H9 (cell line): ENCODE measurements around the gene HDHD3. TPM values are rescaled to one million over a fixed set of nuclear protein-coding genes. Genes with fewer than 3 reads are reported as not detected.

ENCODE experiments used
- DNase-seq: peaks from one replicate; pipeline ENCODE4 v3.0.0-alpha.2; 2017
- H2AFZ ChIP-seq: one replicate; pipeline ENCODE4 v1.6.1; 2013; ENCODE audit warnings: mild to moderate bottlenecking, low read length, control low read depth, moderate library complexity
- H2AK5ac ChIP-seq: 2 replicates; pipeline ENCODE4 v1.6.1; 2013; ENCODE audit warnings: low read length, control low read depth, mixed read lengths; ENCODE audit not compliant: insufficient read length
- H2BK120ac ChIP-seq: one replicate; pipeline ENCODE4 v1.6.1; 2013; ENCODE audit warnings: low read depth, mild to moderate bottlenecking, low read length, control low read depth, inconsistent platforms; ENCODE audit not compliant: poor library complexity, severe bottlenecking
- H2BK12ac ChIP-seq: 2 replicates; pipeline ENCODE4 v1.6.1; 2013; ENCODE audit warnings: low read length, control low read depth, mixed read lengths, low read depth; ENCODE audit not compliant: insufficient read length
- H2BK15ac ChIP-seq: 2 replicates; pipeline ENCODE4 v1.6.1; 2013; ENCODE audit warnings: low read depth, low read length, control low read depth
- H2BK20ac ChIP-seq: one replicate; pipeline ENCODE4 v1.6.1; 2013; ENCODE audit warnings: low read depth, mild to moderate bottlenecking, low read length, control low read depth, inconsistent platforms; ENCODE audit not compliant: poor library complexity, severe bottlenecking
- H2BK5ac ChIP-seq: 2 replicates; pipeline ENCODE4 v1.6.1; 2013; ENCODE audit warnings: low read length, control low read depth, mixed read lengths; ENCODE audit not compliant: insufficient read length
- H3K14ac ChIP-seq: 2 replicates; pipeline ENCODE4 v1.6.1; 2013; ENCODE audit warnings: low read length, control low read depth; ENCODE audit not compliant: insufficient read depth
- H3K18ac ChIP-seq: 2 replicates; pipeline ENCODE4 v1.6.1; 2013; ENCODE audit warnings: low read depth, mild to moderate bottlenecking, mixed read lengths, low read length, control low read depth; ENCODE audit not compliant: insufficient read length
- H3K23ac ChIP-seq: 2 replicates; pipeline ENCODE4 v1.6.1; 2013; ENCODE audit warnings: low read length, control low read depth, mixed read lengths, low read depth; ENCODE audit not compliant: insufficient read length
- H3K23me2 ChIP-seq: 2 replicates; pipeline ENCODE4 v1.6.1; 2013; ENCODE audit warnings: low read depth, mild to moderate bottlenecking, mixed read lengths, low read length, control low read depth; ENCODE audit not compliant: insufficient read length, poor library complexity, severe bottlenecking
- H3K27ac ChIP-seq: 2 replicates; pipeline ENCODE4 v1.5.1; 2013; ENCODE audit warnings: low read length, control low read depth, mixed read lengths, low read depth; ENCODE audit not compliant: insufficient read length
- H3K27me3 ChIP-seq: 2 replicates; pipeline ENCODE4 v1.6.1; 2013; ENCODE audit warnings: low read length, control low read depth, inconsistent platforms; ENCODE audit not compliant: insufficient read depth
- H3K4ac ChIP-seq: 2 replicates; pipeline ENCODE4 v1.6.1; 2013; ENCODE audit warnings: low read depth, mild to moderate bottlenecking, control low read depth, inconsistent platforms, low read length, moderate library complexity
- H3K4me1 ChIP-seq: 2 replicates; pipeline ENCODE4 v1.6.1; 2013; ENCODE audit warnings: low read length, control low read depth, inconsistent platforms; ENCODE audit not compliant: insufficient read depth
- H3K4me2 ChIP-seq: 2 replicates; pipeline ENCODE4 v1.6.1; 2013; ENCODE audit warnings: low read length, control low read depth, mixed read lengths; ENCODE audit not compliant: insufficient read length, insufficient read depth
- H3K56ac ChIP-seq: 2 replicates; pipeline ENCODE4 v1.6.1; 2013; ENCODE audit warnings: low read depth, mild to moderate bottlenecking, mixed read lengths, low read length, control low read depth; ENCODE audit not compliant: insufficient read length
- H3K79me1 ChIP-seq: 2 replicates; pipeline ENCODE4 v1.6.1; 2013; ENCODE audit warnings: low read depth, mild to moderate bottlenecking, moderate library complexity, low read length, control low read depth, inconsistent platforms; ENCODE audit not compliant: insufficient read depth, poor library complexity, severe bottlenecking
- H3K79me2 ChIP-seq: 2 replicates; pipeline ENCODE4 v1.6.1; 2013; ENCODE audit warnings: low read length, control low read depth, inconsistent platforms; ENCODE audit not compliant: insufficient read depth
- H3K9ac ChIP-seq: 2 replicates; pipeline ENCODE4 v1.6.1; 2013; ENCODE audit warnings: low read length, control low read depth, mixed read lengths; ENCODE audit not compliant: insufficient read length; ENCODE audit errors: extremely low read depth
- H3K9me3 ChIP-seq: one replicate; pipeline ENCODE4 v1.6.1; 2013; ENCODE audit warnings: low read depth, low read length, inconsistent platforms; ENCODE audit not compliant: control insufficient read depth
- H3T11ph ChIP-seq: one replicate; pipeline ENCODE4 v1.6.1; 2013; ENCODE audit warnings: mild to moderate bottlenecking, low read length, control low read depth, inconsistent platforms
- H4K20me1 ChIP-seq: one replicate; pipeline ENCODE4 v1.6.1; 2013; ENCODE audit not compliant: control insufficient read depth, insufficient read length, insufficient read depth
- H4K5ac ChIP-seq: 2 replicates; pipeline ENCODE4 v1.6.1; 2013; ENCODE audit warnings: low read depth, mild to moderate bottlenecking, mixed read lengths, low read length, control low read depth; ENCODE audit not compliant: insufficient read length
- H4K8ac ChIP-seq: replicated peaks from 2 replicates; pipeline ENCODE4 v1.6.1; 2013; ENCODE audit warnings: low read length, control low read depth, mixed read lengths, low read depth; ENCODE audit not compliant: insufficient read length
- H4K91ac ChIP-seq: 2 replicates; pipeline ENCODE4 v1.6.1; 2013; ENCODE audit warnings: low read depth, mild to moderate bottlenecking, moderate library complexity, mixed read lengths, low read length, control low read depth; ENCODE audit not compliant: insufficient read length
- H3K27ac Mint-ChIP-seq, 3 experiments: 2 replicates in 2 of 3; 3 replicates in 1 of 3; pipeline ENCODE4 v1.8.0; 2020 to 2021; ENCODE audit warnings: mixed read lengths in 3 of 3, mild to moderate bottlenecking in 1 of 3, moderate library complexity in 1 of 3
- H3K27me3 Mint-ChIP-seq: 2 replicates; pipeline ENCODE4 v1.8.0; 2021; ENCODE audit warnings: low read depth, mild to moderate bottlenecking, moderate library complexity, mixed read lengths
- H3K36me3 Mint-ChIP-seq, 3 experiments: 2 replicates in 2 of 3; 3 replicates in 1 of 3; pipeline ENCODE4 v1.8.0; 2020 to 2021; ENCODE audit warnings: low read depth in 3 of 3, mixed read lengths in 3 of 3; ENCODE audit not compliant: insufficient read depth in 1 of 3
- H3K4me1 Mint-ChIP-seq, 2 experiments: 2 replicates each; pipeline ENCODE4 v1.8.0; 2020; ENCODE audit warnings: mixed read lengths in 2 of 2
- H3K4me3 Mint-ChIP-seq, 2 experiments: 2 replicates in 1 of 2; 3 replicates in 1 of 2; pipeline ENCODE4 v1.8.0; 2020 to 2021; ENCODE audit warnings: mild to moderate bottlenecking in 2 of 2, mixed read lengths in 2 of 2, moderate library complexity in 1 of 2
- H3K9me3 Mint-ChIP-seq, 2 experiments: 2 replicates in 1 of 2; 3 replicates in 1 of 2; pipeline ENCODE4 v1.8.0; 2020; ENCODE audit warnings: mild to moderate bottlenecking in 2 of 2, mixed read lengths in 2 of 2, moderate library complexity in 1 of 2
- WGBS: extraction: QIAGEN DNeasy Blood & Tissue Kit; methylation state at CpG from one replicate; pipeline ENCODE4 v1.1.7; 2013; ENCODE audit warnings: missing lambda C conversion rate, low lambda C conversion rate, mixed read lengths; ENCODE audit not compliant: insufficient read length; ENCODE audit errors: extremely low coverage; 5-methylcytosine and 5-hydroxymethylcytosine counted together
- total RNA-seq: library from RNA; stranded (reverse); gene quantifications from 2 replicates; pipeline ENCODE4 v1.2.1, GENCODE V29; 2021
- TF ChIP-seq, protein P1 (sequence below): fragments of 200-600 bp; sonication (generic); conservative IDR thresholded peaks from 3 replicates; pipeline ENCODE4 v1.8.0; 2021; ENCODE audit warnings: antibody characterized with exemption, mild to moderate bottlenecking

The HDHD3 gene
- total RNA-seq, 1 experiment from 2014 or later = 10.9 TPM

DNA sequence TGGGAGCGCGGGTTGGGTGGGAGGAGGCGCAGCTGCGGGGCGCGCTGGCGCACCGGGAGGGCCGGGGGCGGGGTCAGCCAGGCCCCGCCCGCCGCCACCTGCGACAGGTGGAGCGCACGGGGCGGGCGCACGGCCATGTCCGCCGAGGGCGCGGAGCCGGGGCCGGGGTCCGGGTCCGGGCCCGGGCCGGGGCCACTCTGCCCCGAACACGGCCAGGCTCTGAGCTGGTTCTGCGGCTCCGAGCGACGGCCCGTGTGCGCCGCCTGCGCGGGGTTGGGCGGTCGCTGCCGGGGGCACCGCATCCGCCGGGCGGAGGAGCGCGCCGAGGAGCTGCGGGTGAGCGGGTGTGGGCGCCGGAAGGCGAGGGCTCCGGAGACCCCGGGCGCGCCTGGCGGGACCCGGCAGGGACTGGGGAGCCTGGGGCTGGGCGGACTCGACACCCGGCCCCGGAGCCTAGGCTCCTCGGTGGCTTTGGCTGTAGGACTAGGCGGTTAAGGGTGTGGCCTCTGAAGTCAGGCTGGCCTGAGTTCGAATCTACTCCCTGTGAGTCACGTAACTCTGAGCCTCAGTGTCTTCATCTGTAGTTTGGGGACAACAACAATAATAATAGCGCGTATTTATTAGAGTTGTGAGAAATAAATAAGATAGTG, 27.2 kb downstream of the HDHD3 start, which contains the start of gene BSPRY:
TSS of gene BSPRY (plus strand) at position 97 of the 650 bp plus-strand sequence. CDS start at position 136, 39 bp downstream.
- H2BK15ac ChIP-seq = no peak within 1 kb of the TSS
- no peak within 1 kb of the TSS for H2BK12ac ChIP-seq
- TF ChIP-seq, protein P1, sequence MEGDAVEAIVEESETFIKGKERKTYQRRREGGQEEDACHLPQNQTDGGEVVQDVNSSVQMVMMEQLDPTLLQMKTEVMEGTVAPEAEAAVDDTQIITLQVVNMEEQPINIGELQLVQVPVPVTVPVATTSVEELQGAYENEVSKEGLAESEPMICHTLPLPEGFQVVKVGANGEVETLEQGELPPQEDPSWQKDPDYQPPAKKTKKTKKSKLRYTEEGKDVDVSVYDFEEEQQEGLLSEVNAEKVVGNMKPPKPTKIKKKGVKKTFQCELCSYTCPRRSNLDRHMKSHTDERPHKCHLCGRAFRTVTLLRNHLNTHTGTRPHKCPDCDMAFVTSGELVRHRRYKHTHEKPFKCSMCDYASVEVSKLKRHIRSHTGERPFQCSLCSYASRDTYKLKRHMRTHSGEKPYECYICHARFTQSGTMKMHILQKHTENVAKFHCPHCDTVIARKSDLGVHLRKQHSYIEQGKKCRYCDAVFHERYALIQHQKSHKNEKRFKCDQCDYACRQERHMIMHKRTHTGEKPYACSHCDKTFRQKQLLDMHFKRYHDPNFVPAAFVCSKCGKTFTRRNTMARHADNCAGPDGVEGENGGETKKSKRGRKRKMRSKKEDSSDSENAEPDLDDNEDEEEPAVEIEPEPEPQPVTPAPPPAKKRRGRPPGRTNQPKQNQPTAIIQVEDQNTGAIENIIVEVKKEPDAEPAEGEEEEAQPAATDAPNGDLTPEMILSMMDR = no peak
- H4K20me1 ChIP-seq = no peaks in the 10 kb centered on the region
- H3K18ac ChIP-seq = no peak within 1 kb of the TSS
- H3K4ac ChIP-seq = no peak within 1 kb of the TSS
- Mint-ChIP-seq H3K9me3 (no peaks in the 10 kb centered on the region), H3K36me3 (no peaks in the 10 kb centered on the region; a peak in 1 of 7 replicates), H3K4me3 (peak within 1 kb of the TSS; percentile 77 to 89), H3K27me3 (peaks cover 47% of the 10 kb centered on the region), H3K4me1 (peaks cover 20 to 21% of the 10 kb centered on the region in 2 experiments), H3K27ac (no peak within 1 kb of the TSS)
- no peak within 1 kb of the TSS for H3K56ac ChIP-seq
- peaks cover 9% of the 10 kb centered on the region for H3K23me2 ChIP-seq
- WGBS = no CpG with 5 or more reads among the region's 71 CpGs
- H2BK120ac ChIP-seq = no peak within 1 kb of the TSS
- no peak within 1 kb of the TSS for H2BK20ac ChIP-seq
- H3K9ac ChIP-seq = peak within 1 kb of the TSS; percentile 7
- H3K9me3 ChIP-seq = no peaks in the 10 kb centered on the region
- H4K91ac ChIP-seq = no peak within 1 kb of the TSS
- no peak within 1 kb of the TSS for H3K14ac ChIP-seq
- peak within 1 kb of the TSS; percentile 73 for H3K4me2 ChIP-seq
- peaks cover 2% of the 10 kb centered on the region; the same call in 1 of the 2 replicates for H3K4me1 ChIP-seq
- no peaks in the 10 kb centered on the region for H3K27me3 ChIP-seq
- no peak within 1 kb of the TSS for H3K23ac ChIP-seq
- H2BK5ac ChIP-seq = no peak within 1 kb of the TSS
- no peaks in the 10 kb centered on the region for H3K79me1 ChIP-seq
- peak within 1 kb of the TSS; percentile 73 for H2AFZ ChIP-seq
- peak; percentile 60 for DNase-seq
- H3K79me2 ChIP-seq = no peaks in the 10 kb centered on the region
- H4K8ac ChIP-seq = no peak within 1 kb of the TSS
- H2AK5ac ChIP-seq = no peak within 1 kb of the TSS
- H3T11ph ChIP-seq = no peak within 1 kb of the TSS
- H3K27ac ChIP-seq = no peak within 1 kb of the TSS
- no peak within 1 kb of the TSS for H4K5ac ChIP-seq
